Mammary epithelial cell (primary cell): Measurements from ENCODE around the gene SLC4A8.

Experiments
- CTCF ChIP-seq, 2 donors: IDR thresholded peaks in 1 of 2; conservative IDR thresholded peaks in 1 of 2; 2 replicates each; pipeline ENCODE4 v1.5.1; 2011 to 2012; ENCODE audit warnings: inconsistent platforms in 2 of 2, low read length in 2 of 2, mild to moderate bottlenecking in 2 of 2, control low read depth in 1 of 2, low read depth in 1 of 2; ENCODE audit not compliant: insufficient read depth in 1 of 2; ENCODE audit errors: extremely low read depth in 1 of 2
- EZH2 ChIP-seq: IDR thresholded peaks from 2 replicates; pipeline ENCODE4 v1.6.1; 2012; ENCODE audit warnings: low read length, inconsistent platforms, borderline replicate concordance

- TF ChIP-seq CTCF (conservative IDR thresholded peaks at IDR 0.05 in 1 of 2, IDR thresholded peaks at IDR 0.05 in 1 of 2; ENCODE audit: extremely low read depth in 1 of 2, insufficient read depth in 1 of 2, low read depth in 1 of 2, low read length in 2 of 2) (no peak), EZH2 (no peak)
Observed at GRCh38 chr12:51473947-51474346, 49.3 kb downstream of the SLC4A8 start.
